ENCODE data around the gene MYOZ3. TPM values are rescaled to one million over a fixed set of nuclear protein-coding genes. Genes with fewer than 3 reads are reported as not detected.

The MYOZ3 gene
- polyA plus RNA-seq, 1 experiment: 0.13 TPM

DNA sequence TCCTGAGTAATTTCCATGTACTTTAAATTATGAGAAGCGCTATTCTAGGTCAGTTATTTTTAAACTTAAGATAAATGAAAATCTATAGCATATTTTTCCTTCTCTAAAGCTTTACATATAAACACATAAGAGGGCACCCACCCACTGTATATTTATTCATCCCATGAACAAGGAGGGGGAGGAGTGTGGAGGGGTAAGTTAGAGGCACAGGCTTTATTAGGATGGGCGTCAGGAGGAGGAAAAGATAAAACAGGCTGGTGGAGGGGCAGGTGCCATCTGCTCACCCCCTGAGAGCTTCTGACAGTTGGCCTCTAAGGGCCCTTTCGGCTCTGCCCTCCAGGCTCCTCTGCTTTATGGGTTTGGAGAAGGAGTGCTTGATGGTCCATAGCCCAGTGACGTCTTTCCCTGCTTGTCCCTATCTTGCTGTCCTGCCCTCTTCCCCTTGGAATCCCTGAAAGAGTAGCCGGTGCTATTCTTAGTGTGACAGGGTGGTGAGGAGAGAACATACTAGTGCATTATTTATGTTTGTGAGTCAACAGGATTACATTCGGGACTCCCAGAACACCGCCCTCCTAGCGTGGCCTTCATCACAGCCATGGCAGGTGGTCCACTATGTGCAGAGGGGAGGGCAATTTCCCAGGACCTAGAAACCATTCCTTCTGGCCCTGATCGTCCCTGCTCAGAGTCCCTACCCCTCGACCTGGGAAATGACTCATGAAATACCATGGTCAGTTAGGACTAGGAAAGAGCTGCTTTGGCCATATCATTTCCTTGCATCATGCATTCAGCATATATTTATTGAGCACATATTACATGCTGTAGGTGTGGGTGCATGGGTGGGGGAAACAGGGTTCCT is 28.5 kb upstream of the MYOZ3 start:
- ChIA-PET CTCF (interaction anchor here (0.9 to 1.4 kb wide), 2 partner anchors 8 to 67 kb away, joined by 3 to 4 read pairs; no protein-coding TSS in a partner anchor), POLR2A (no interaction called here)
- H3K36me3 ChIP-seq (ENCODE audit: control insufficient read depth, insufficient read depth, low read length): no peaks in the 10 kb centered on the region
- no peak for DNase-seq (ENCODE audit: low read depth)
- no peaks in the 10 kb centered on the region for H3K27me3 ChIP-seq (ENCODE audit: control insufficient read depth, insufficient read depth, low read length)
- no peak for TF ChIP-seq CTCF (IDR thresholded peaks at IDR 0.05; ENCODE audit: insufficient read depth, low read depth, low read length)
- H3K4me3 ChIP-seq (ENCODE audit: low read depth, low read length): no peak overlapping the region

DNA sequence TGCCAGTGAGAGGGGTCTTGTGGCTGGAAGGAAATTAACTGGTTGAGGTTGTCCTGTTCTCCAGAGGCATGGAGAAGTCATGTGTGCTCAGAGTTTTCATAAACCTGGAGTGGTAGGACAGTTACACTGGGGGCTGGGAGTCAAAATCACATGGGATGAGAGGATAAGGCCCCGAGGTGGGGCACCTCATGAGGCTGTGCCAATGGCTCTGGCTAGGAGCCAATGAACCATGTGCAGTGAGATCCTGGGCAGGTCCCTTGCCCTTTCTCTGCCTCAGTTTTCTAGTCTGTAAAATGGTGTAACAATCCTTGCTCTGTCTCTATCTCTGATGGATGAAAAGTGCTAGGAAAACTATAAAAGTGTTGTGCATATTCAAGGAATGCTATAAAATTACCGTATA is 27.6 kb upstream of the MYOZ3 start:
- ChIA-PET POLR2A (no interaction called here), CTCF (interaction anchor here (0.9 to 1.4 kb wide), 2 partner anchors 9 to 13 kb away, joined by 3 read pairs; no protein-coding TSS in a partner anchor)
- Histone ChIP-seq H3K4me3 (ENCODE audit: low read depth, low read length) (no peak overlapping the region), H3K27me3 (ENCODE audit: control insufficient read depth, insufficient read depth, low read length) (no peaks in the 10 kb centered on the region), H3K36me3 (ENCODE audit: control insufficient read depth, insufficient read depth, low read length) (no peaks in the 10 kb centered on the region)
- no peak for DNase-seq (ENCODE audit: low read depth)
- TF ChIP-seq CTCF (IDR thresholded peaks at IDR 0.05; ENCODE audit: insufficient read depth, low read depth, low read length): no peak

DNA sequence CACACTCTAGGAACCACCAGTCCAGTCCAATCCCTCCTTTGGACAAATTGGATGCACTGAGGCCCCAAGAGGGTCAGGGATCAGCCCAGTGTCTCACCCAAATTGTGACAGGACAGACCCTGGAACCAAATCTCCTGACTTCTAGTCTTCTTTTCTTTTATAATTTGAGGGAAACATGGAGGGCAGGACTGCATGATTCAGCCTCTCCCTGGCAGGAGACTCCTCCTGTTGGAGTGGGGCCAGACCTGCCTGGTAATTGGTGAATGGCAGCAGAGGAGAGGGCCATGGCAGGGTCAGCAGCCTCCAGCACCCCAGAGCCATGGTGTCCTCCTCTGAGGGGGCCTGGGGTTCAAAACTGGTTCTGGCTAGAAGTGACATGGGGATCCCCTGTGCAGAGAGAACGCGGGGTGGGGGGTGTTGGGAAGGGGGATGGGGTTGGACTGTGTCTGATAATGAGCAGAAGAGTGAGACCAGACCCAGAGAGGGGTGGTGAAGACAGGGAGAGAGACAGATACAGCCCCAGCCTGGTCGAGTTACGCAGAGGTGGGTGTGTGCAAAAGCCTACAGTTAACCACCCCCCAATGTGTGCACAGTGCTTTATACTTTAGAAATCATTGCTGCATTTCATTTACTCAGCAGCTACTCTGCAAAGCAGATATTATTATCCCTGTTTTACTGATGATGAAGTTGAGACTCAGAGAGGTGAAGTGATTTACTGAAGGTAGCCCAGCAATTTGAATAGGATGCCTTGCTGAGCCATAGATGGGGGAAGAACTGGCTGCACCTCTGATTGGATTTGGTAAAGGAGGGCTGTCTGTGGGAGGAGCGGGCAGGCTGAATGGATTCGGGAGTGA is 24.4 kb upstream of the MYOZ3 start:
- Histone ChIP-seq H3K36me3 (ENCODE audit: control insufficient read depth, insufficient read depth, low read length) (no peaks in the 10 kb centered on the region), H3K27me3 (ENCODE audit: control insufficient read depth, insufficient read depth, low read length) (no peaks in the 10 kb centered on the region), H3K4me3 (ENCODE audit: low read depth, low read length) (no peak overlapping the region)
- POLR2A ChIA-PET: no interaction called here
- no peak for DNase-seq (ENCODE audit: low read depth)
- CTCF ChIA-PET: no interaction called here
- TF ChIP-seq CTCF (IDR thresholded peaks at IDR 0.05; ENCODE audit: insufficient read depth, low read depth, low read length): no peak

DNA sequence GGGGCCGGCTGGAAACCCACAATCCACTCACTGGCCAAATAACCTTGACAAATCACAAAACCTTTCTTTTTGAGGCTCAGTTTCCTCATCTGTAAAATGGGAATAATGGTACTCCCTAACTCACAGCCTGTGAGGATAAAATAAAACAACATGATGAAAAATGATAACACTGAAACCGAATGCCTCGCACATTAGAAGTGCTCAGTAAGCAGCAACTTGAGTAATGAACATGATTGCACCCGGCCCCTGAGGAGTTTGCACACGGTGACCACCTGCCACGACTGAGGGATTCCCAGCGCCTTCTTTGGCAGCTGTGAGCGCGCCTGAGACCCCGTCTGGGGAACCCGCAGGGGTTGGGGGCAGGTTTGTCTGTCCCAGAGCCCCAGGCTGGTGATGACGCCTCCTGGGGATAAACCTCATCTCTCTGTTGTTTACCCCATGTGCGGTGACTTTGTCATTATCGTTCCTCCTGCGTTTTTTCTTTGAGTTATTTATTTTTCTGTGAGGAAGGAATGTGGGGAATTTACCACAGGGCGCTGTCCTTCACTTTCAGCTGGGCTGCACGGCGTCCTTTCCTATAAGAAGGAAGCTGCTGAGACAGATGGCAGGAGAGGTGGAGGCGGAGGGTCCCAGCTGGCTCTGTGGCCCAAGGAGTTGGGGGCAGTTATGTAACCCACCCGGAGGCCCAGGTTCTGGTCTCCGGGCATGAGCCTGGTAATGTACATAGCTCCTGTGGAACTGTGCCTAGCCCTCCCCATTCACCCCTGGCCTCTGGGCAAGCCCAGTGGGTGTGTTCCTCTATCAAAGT is 23.6 kb upstream of the MYOZ3 start:
- POLR2A ChIA-PET: interaction anchor here (0.5 kb wide), 1 partner anchor 9 kb away, joined by 3 read pairs; no protein-coding TSS in a partner anchor
- H3K4me3 ChIP-seq (ENCODE audit: low read depth, low read length): no peak overlapping the region
- H3K36me3 ChIP-seq (ENCODE audit: control insufficient read depth, insufficient read depth, low read length): no peaks in the 10 kb centered on the region
- no peaks in the 10 kb centered on the region for H3K27me3 ChIP-seq (ENCODE audit: control insufficient read depth, insufficient read depth, low read length)
- CTCF ChIA-PET: interaction anchor here (1.1 kb wide), 1 partner anchor 16 kb away, joined by 4 read pairs; no protein-coding TSS in a partner anchor
- peak; percentile 83 for DNase-seq (ENCODE audit: low read depth)
- TF ChIP-seq CTCF (IDR thresholded peaks at IDR 0.05; ENCODE audit: insufficient read depth, low read depth, low read length): no peak

Measured in BJ (cell line).